ENCODE results near the gene CMC2. TPM values are rescaled to one million over a fixed set of nuclear protein-coding genes. Genes with fewer than 3 reads are reported as not detected.

The CMC2 gene
- total RNA-seq, 2 experiments from 2014 or later, result 89.1 to 99.8 TPM

DNA sequence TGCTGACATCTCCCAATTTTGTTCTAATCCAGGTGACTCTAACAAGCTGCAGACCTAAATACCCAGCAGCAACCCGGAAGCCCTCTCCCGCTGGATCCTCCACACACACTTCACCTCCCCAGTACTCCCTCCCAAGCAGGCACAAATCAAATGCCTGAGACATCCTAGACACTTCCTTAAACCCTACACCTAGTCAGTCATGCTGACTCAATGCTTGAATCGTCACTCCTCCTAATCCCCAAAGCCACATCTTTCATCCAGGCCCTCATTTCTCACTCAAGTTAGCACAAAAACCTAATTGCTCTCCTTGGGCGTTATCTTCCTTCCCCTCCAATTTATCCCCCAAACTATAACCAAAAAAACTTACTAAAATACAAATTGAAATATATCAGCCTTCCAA, 32.7 kb downstream of the CMC2 start:
- H3K79me2 ChIP-seq (ENCODE audit: insufficient read depth, low read depth, low read length), result no peaks in the 10 kb centered on the region
- no peak overlapping the region for H3K4me2 ChIP-seq (ENCODE audit: low read length)
- H3K4me1 ChIP-seq (ENCODE audit: insufficient read depth, low read length, poor library complexity, severe bottlenecking), result no peaks in the 10 kb centered on the region
- intact Hi-C loops (cut with micrococcal nuclease; ENCODE audit: unreplicated experiment), result no loop called here
- H3K36me3 ChIP-seq (ENCODE audit: insufficient read depth, low read length), result peaks cover 40% of the 10 kb centered on the region; the same call in 1 of the 2 replicates
- CTCF ChIA-PET (ENCODE audit: unreplicated experiment), result no interaction called here
- no peak overlapping the region for H3K27ac ChIP-seq (ENCODE audit: low read depth, low read length, poor library complexity, severe bottlenecking)
- no peaks in the 10 kb centered on the region for H3K9me2 ChIP-seq (ENCODE audit: insufficient read depth, low read length)
- no peaks in the 10 kb centered on the region for H4K20me1 ChIP-seq (ENCODE audit: insufficient read depth, low read length)
- TF ChIP-seq EZH2phosphoT487 (IDR thresholded peaks at IDR 0.05; ENCODE audit: borderline replicate concordance, low read depth, low read length) (no peak), CTCF (conservative IDR thresholded peaks at IDR 0.05; ENCODE audit: low read length) (no peak)
- no peaks in the 10 kb centered on the region for H3K9me3 ChIP-seq (ENCODE audit: low read length)
- BruUV-seq (replicated peaks), result no TSS peak
- DNase-seq (ENCODE audit: low spot score), result no peak
- H3K4me3 ChIP-seq (ENCODE audit: low read depth, low read length, poor library complexity, severe bottlenecking), result no peak overlapping the region
- no peak overlapping the region for H2AFZ ChIP-seq (ENCODE audit: low read length)
- POLR2A ChIA-PET, result interaction anchor here (0.7 to 1.0 kb wide), 2 partner anchors 12 to 23 kb away, joined by 3 to 4 read pairs; no protein-coding TSS in a partner anchor

DNA sequence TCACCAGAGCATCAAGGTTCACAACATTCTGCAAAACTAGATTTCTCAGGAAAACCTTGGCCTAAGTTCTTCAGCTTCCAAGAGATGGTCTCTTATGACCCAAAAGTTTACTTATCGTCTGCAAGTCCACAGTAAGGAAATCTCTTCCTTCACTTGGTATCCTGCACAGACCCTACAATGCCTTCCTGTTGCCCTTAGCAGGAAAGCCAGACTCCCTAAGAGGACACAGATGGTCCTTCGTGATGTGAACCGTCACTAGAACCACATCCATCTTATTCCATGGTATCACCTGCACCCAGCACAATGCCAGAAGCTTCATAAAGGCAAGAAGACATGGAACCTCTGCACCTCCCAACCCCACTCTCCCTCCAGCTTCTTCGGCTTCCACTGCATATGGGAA, 34.1 kb downstream of the CMC2 start:
- no peak overlapping the region for H3K4me2 ChIP-seq (ENCODE audit: low read length)
- H3K27ac ChIP-seq (ENCODE audit: low read depth, low read length, poor library complexity, severe bottlenecking), result no peak overlapping the region
- H2AFZ ChIP-seq (ENCODE audit: low read length), result no peak overlapping the region
- H4K20me1 ChIP-seq (ENCODE audit: insufficient read depth, low read length), result no peaks in the 10 kb centered on the region
- no TSS peak for BruUV-seq (replicated peaks)
- no peak for DNase-seq (ENCODE audit: low spot score)
- POLR2A ChIA-PET, result no interaction called here
- no peaks in the 10 kb centered on the region for H3K9me2 ChIP-seq (ENCODE audit: insufficient read depth, low read length)
- CTCF ChIA-PET (ENCODE audit: unreplicated experiment), result no interaction called here
- no peaks in the 10 kb centered on the region for H3K4me1 ChIP-seq (ENCODE audit: insufficient read depth, low read length, poor library complexity, severe bottlenecking)
- TF ChIP-seq EZH2phosphoT487 (IDR thresholded peaks at IDR 0.05; ENCODE audit: borderline replicate concordance, low read depth, low read length) (no peak), CTCF (conservative IDR thresholded peaks at IDR 0.05; ENCODE audit: low read length) (no peak)
- no peak overlapping the region for H3K4me3 ChIP-seq (ENCODE audit: low read depth, low read length, poor library complexity, severe bottlenecking)
- H3K9me3 ChIP-seq (ENCODE audit: low read length), result no peaks in the 10 kb centered on the region
- no peaks in the 10 kb centered on the region for H3K79me2 ChIP-seq (ENCODE audit: insufficient read depth, low read depth, low read length)
- peaks cover 29% of the 10 kb centered on the region; the same call in 1 of the 2 replicates for H3K36me3 ChIP-seq (ENCODE audit: insufficient read depth, low read length)
- intact Hi-C loops (cut with micrococcal nuclease; ENCODE audit: unreplicated experiment), result no loop called here

DNA sequence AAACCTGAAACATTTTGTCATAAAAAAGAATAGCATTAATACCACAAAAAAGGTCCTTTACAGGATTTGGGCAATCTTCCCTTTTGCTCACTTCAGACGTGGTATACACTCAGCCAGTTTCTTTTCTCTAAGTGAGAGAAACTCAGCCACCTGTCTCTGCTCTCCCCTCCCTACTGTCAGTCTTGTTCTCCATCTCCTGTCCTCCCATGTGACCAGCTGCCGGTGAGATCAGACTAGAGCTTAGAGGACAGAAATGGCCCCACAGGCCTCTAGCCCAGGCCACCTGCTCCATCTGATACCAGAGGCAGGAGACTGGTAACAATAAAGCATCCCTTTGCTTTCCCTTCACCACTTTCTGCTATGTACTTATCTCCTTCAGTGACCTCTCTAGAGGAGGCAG, 34.9 kb downstream of the CMC2 start:
- CTCF ChIA-PET (ENCODE audit: unreplicated experiment), result no interaction called here
- H4K20me1 ChIP-seq (ENCODE audit: insufficient read depth, low read length), result no peaks in the 10 kb centered on the region
- DNase-seq (ENCODE audit: low spot score), result no peak
- H3K79me2 ChIP-seq (ENCODE audit: insufficient read depth, low read depth, low read length), result no peaks in the 10 kb centered on the region
- POLR2A ChIA-PET, result interaction anchor here (0.7 kb wide), 1 partner anchor 57 kb away, joined by 3 read pairs; no protein-coding TSS in a partner anchor
- H3K9me2 ChIP-seq (ENCODE audit: insufficient read depth, low read length), result no peaks in the 10 kb centered on the region
- H3K27ac ChIP-seq (ENCODE audit: low read depth, low read length, poor library complexity, severe bottlenecking), result no peak overlapping the region
- H2AFZ ChIP-seq (ENCODE audit: low read length), result no peak overlapping the region
- no peaks in the 10 kb centered on the region for H3K9me3 ChIP-seq (ENCODE audit: low read length)
- H3K4me1 ChIP-seq (ENCODE audit: insufficient read depth, low read length, poor library complexity, severe bottlenecking), result no peaks in the 10 kb centered on the region
- TF ChIP-seq CTCF (conservative IDR thresholded peaks at IDR 0.05; ENCODE audit: low read length) (no peak), EZH2phosphoT487 (IDR thresholded peaks at IDR 0.05; ENCODE audit: borderline replicate concordance, low read depth, low read length) (no peak)
- H3K4me3 ChIP-seq (ENCODE audit: low read depth, low read length, poor library complexity, severe bottlenecking), result no peak overlapping the region
- intact Hi-C loops (cut with micrococcal nuclease; ENCODE audit: unreplicated experiment), result no loop called here
- BruUV-seq (replicated peaks), result no TSS peak
- H3K36me3 ChIP-seq (ENCODE audit: insufficient read depth, low read length), result peaks cover 29% of the 10 kb centered on the region; the same call in 1 of the 2 replicates
- no peak overlapping the region for H3K4me2 ChIP-seq (ENCODE audit: low read length)

Data from OCI-LY7 (cell line).